ENCODE results near the gene ITPKB.

DNA sequence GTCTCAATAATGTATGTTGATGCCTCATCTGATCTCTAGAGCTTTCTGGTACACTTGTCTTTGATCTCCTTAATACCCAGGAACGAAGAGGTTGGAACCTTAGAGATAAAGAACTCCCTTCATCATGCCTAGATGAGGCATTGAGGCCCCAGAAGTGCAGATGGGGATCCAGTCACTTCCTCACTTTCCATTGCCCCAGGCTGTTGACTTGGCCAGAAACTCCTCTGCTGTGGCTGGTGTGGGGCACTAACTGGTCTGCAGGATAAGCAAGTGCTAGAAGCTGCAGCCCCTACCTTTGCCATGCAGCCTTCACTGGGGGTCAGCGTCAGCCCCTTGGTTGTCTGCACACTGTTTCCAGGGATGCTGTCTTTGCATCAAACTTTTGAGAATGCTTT, 140.6 kb downstream of the ITPKB start:
- TF ChIP-seq, protein P1, sequence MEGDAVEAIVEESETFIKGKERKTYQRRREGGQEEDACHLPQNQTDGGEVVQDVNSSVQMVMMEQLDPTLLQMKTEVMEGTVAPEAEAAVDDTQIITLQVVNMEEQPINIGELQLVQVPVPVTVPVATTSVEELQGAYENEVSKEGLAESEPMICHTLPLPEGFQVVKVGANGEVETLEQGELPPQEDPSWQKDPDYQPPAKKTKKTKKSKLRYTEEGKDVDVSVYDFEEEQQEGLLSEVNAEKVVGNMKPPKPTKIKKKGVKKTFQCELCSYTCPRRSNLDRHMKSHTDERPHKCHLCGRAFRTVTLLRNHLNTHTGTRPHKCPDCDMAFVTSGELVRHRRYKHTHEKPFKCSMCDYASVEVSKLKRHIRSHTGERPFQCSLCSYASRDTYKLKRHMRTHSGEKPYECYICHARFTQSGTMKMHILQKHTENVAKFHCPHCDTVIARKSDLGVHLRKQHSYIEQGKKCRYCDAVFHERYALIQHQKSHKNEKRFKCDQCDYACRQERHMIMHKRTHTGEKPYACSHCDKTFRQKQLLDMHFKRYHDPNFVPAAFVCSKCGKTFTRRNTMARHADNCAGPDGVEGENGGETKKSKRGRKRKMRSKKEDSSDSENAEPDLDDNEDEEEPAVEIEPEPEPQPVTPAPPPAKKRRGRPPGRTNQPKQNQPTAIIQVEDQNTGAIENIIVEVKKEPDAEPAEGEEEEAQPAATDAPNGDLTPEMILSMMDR (IDR thresholded peaks at IDR 0.05): no peak
- TF ChIP-seq EZH2 (IDR thresholded peaks at IDR 0.05): no peak
- TF ChIP-seq EZH2phosphoT487 (IDR thresholded peaks at IDR 0.05): no peak
